Ureter (tissue), 1 donor: ENCODE measurements around the gene NPTX1. TPM values are rescaled to one million over a fixed set of nuclear protein-coding genes. Genes with fewer than 3 reads are reported as not detected.

Source experiments
- DNase-seq: peaks from one replicate; pipeline ENCODE4 v3.0.0-alpha.2; 2020; ENCODE audit warnings: low spot score
- total RNA-seq: library from RNA; stranded (reverse); gene quantifications from one replicate; pipeline ENCODE4 v1.2.4, GENCODE V29; 2023
- donor health status: DM: yes; HTN: yes; CAD: no.

NPTX1 gene
- total RNA-seq, 1 donor from 2014 or later, result 2.0 TPM

DNA sequence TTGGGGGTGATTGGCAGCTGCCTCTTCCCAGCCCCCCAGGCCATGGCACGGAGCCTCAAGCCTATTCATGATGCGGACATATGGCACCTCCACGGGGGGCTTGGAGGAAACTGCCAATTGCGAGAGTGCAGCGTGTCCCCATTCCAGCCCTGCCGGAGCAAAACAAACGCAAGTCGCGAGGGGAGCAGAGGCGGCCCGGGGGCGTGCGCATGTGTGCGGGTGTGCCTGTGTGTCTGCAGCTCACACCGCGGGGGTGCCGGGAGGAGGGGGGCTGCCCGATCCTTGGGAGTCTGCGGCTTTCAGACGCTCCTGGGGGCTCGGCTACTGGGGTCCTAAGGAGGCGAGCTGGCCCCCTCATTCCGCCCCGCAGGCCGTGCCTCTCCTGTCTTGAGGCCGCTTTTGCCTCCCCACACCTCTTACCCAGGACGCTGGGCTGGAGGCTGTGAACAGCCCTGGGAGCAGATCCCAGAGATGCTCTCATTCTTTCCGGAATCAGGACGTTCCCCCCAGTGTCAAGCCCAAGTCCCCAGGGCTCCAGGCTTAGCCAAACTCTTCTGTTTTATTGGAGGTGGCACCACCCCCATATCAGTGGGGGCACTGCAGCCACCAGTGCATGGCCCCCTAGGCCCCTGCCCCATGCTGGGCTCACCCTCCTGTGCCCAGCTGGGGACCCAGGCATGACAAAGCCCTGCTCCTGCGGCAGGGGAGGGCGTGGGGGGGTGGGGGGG is 32.3 kb downstream of the NPTX1 start:
- no peak for DNase-seq

DNA sequence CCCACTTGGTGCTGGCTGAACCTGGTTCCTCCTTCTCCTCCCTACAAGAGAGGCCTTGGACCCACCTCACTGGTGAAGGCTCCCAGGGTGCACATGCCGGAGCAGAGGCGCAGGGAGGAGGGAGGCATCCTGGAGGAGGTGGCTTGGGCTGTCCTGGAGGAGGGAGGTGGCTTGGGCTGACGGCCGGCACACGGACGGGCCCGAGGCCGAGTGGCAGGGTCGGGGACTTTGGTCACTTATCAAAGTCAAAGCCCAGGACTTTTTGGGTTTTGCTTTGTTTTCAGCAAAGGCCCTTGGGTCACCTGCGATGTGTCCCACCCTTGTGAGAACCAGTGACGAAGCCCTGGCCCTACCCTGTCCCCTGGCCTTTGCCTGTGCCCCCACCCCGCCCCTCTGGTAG is 32.9 kb downstream of the NPTX1 start:
- DNase-seq, result no peak

DNA sequence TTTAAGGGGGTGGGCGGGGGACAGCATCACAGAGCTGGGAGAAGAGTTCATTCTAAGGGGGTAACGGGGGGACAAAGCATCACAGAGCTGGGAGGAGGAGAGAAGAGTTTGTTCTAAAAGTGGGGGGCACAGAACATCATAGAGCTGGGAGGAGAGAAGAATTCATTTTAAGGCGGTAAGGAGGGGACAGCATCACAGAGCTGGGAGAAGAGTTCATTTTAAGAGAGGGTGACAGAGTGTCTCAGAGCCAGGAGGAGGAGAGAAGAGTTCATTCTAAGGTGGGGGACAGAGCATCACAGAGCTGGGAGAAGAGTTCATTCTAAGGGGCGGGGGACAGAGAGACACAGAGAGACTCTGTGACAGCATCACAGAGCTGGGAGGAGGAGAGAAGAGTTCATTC is 33.6 kb downstream of the NPTX1 start:
- DNase-seq, result no peak

DNA sequence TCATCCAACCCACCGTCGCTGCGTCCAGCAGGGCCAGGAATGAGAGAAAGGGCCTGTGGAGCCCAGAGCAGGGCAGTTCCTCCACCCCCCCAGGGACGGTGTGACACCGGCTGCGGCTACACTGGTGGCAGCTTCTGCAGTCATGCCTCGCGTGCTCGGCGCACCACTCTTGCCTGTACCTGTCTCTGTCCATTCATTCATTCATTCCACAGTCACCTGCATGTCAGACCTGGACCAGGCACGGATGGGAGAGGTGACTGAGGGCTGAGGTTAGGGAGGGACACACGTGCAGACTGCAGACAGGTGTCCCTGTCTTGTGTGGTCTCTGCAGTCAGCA is 34.1 kb downstream of the NPTX1 start:
- no peak for DNase-seq

DNA sequence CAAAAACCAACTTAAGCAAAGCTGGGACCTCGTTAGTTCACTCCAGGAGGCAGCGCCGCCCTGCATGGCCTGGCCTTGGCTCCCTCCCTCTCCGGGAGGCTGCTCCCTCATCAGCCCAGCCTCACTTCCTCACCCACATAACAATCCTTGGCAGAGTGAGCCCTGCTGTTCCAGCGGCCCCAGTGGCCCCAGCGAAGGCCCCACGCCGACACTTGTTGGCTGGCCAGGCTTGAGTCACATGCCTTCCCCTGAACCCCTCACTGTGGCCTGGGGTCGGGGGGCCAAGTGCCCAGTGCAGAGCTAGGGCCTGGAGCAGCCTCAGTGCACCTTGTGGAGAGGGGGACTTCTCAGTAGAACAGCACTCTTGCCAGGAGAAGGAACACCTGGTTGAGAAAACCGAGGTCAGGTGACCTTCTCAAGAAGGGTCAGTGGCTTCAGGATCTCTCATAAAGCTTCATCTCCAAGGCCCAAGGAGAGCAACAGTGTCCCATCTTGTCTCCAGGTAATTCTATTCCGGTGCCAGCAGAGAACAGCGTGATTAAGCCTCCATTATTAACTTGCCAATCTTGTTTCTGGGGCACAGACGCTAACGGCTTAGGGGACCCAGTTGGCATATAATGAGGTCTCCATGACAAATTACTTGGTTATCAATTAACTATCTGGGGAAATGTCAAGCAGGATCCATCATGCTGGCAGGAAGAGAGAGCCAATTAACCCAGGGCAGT is 34.6 kb downstream of the NPTX1 start:
- DNase-seq, result no peak

DNA sequence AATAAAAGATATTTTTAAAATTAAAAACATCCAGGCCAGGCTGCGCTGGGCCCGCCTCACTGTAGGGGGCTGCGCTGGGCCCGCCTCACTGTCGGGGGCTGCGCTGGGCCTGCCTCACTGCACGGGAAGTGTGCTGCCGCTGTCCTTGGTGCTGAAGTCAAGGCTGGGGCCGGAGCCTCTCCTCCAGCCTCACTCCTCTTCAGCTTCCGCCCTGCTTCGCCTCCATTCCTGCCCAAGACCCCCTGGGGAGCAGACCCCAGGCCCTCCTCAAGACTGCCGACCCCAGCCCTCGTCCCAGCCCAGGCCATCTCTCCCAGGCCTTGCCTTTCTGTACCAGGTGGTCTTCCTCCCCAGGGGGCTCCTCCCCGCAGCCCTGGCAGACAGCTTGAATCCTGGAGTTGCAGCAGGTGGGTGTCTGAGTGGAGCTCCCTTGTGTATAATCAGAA is 35.3 kb downstream of the NPTX1 start:
- no peak for DNase-seq

DNA sequence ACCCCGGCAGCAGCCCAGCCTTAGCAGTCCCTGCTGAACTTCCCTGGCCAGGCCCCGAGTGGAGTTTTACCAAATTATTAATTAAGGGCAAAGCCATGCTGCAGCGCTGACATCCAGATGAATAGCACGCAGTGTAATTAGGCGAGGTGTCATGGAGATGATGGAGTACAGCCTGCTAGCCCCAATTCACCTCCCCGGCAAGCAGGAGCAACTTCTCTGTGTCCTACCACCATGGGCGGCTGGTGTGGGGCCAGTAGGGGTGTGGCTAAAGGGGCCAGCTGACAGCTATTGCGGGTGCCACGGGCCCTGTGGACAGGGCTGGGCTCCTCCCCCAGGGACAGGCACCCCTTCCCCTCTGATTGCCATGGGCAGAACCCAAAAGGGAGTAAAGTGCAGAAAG is 36.9 kb downstream of the NPTX1 start:
- no peak for DNase-seq

DNA sequence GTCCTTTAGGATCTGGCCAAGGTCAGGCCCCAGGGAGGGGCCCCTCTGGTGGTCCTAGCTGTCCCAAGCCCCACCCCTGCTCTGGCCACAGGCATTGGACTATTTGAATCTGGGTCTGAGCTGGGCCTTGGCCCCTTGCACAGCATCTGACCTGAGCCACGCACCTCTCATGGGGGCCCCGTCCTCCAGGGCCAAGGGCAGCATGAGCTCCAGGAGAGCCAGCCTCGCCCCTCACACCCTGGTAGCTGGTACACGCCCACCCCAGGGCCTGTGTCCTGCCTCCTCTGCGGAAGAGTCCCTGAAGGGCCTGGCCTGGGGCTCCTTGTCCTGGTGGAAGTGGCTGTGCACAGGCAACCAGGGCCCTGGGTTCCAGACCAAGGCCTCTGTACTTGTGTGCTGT is 37.6 kb downstream of the NPTX1 start:
- no peak for DNase-seq

DNA sequence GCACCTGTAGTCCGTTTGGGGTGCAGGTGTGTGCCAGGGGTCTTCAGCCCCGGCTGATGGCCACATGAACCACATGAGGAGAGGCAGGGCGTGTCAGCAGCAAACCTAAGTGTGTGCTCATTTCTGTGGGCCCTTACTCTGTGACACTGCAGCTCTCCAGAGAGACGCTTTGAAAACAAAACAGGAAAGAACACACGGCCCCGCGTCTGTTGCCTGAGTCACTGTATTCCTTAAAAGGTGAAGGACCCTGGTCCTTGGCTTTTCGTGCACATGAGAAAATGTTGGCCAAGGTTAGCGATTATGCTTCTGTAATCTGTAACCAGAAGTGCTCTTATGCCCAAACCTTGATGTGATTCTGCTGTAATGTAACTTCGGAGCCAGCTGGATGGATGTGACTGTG is 38.9 kb downstream of the NPTX1 start:
- no peak for DNase-seq

DNA sequence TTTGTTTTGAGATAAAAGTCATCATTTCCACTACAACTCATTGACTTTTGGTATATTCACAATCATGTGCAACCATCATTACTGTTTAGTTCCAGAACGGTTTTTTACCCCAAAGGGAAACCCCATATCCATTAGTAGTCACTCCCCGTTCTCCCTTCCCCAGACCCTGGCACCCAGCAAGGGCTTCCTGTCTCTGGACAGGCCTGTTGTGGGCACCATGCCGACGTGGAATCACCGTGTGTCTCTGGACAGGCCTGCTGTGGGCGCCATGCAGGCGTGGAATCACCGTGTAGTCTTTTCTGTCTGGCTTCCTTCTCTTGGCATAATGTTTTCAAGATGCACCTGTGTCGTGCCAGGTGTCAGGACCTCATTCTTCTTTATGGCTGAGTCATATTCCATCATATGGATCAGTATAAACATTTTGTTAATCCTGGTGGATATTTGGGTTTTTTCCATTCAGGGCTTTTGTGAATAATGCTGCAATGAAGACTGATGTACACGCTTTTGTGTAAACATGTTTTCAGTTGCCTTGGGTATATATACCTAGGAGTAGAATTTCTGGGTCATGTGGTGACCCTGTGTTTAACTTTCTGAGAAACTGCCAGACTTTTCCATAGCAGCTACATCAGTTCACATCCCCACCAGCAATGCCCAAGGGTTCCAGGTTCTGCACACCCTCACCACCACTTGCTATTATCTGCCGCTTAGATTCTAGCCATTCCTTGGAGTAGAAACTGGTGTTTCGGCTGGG is 42.3 kb downstream of the NPTX1 start:
- DNase-seq, result no peak

DNA sequence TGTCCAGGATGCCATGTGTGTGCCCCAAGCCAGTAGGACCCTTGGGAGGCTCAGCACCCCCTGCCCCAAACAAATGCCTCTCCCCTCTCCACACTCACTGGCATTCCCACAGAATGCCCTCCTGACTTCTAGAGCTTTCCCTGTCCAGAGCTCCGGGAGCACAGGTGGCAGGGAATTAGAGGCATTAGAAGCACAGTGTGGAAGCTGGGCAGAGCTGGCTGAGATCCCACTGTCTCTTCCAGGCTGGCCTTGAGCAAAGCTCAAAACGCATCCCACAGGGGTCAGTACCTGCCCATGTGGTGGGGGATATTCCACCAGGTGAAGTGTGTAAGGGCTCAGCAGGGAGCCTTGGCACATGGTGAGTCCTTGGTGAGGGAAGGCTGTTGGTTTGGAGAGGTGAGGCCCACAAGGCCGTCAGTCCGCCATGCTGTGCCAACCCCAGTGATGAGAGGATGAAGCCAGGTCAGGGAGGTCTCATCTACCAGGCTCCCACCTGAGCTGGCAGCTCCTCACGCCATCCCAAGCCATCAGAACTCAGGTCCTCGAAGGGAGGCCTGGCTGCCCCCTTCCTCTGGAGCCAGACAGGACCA is 43.4 kb downstream of the NPTX1 start:
- no peak for DNase-seq

DNA sequence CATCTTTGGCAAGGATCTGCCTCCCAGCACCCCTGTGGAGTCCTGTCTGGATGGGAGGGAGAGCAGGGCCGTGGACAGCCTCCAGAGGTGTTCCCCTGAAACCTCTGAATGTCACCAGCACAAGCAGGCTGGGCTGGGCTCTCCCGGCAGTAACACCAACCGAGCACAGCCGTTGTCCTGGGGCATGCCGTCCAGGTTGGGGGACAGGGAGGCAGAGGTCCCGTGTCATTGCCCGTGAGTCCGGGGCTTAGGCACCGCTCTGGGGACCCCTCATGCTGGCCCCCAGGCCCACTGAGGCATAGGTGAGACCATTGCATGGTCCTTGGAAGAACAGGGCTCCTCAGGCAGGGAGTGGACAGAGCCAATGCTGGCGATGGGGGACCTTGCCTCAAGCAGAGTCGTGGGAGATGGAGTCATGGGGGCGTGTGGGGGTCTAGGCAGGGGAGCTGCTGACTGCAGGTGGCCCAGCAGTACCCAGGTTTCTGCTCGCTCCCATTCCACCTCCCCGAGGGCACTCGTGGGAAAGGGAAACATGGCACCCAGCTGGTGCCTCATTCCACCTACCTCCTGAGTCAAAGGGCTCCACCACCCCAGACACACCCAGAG is 44.0 kb downstream of the NPTX1 start:
- DNase-seq, result no peak

DNA sequence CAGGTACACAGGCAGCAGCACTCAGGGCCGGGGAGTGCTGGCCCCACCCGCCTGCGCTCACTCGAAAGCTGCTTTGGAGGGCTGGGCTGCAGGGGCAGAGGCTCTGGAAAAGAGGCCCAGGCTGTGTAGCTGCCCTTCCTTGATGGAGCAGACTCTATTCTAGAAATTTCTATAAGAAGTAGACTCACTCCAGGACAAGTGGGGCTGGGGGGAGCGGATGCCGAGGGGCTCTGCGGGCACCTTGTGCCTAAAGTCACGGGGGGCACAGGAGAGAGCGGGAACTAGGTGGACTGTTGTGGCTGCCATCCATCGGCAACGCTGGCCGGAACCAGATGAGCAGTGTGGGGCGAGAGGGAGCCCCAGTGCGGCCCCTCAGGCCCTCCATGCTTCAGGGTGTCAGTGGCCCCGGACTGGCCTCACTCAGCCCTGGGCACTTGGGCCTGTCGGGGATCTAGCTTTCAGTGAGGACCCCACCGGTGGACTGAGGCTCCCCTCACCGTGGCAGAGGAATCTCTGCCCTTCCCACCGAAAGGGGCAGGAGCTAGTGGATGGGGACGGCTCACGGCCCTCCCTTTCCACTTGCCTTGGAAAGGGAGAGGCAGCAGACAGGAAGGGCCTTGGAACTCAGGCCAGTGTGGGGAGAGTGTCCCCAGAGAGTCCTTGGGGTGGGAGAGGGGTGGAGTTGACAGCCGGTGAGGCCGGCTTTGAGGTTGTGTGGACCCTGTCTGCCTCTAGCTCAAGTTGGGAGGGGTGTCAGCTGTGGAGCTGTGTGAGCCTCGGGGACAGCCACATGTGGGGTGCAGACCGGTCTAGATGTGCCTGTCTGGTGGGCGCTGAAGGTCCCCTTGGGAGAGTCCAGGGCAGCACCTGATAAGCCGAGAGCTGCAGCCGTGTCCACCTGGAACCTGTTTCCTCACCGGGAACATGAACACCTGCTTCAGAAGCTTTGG is 44.9 kb downstream of the NPTX1 start:
- DNase-seq, result no peak

DNA sequence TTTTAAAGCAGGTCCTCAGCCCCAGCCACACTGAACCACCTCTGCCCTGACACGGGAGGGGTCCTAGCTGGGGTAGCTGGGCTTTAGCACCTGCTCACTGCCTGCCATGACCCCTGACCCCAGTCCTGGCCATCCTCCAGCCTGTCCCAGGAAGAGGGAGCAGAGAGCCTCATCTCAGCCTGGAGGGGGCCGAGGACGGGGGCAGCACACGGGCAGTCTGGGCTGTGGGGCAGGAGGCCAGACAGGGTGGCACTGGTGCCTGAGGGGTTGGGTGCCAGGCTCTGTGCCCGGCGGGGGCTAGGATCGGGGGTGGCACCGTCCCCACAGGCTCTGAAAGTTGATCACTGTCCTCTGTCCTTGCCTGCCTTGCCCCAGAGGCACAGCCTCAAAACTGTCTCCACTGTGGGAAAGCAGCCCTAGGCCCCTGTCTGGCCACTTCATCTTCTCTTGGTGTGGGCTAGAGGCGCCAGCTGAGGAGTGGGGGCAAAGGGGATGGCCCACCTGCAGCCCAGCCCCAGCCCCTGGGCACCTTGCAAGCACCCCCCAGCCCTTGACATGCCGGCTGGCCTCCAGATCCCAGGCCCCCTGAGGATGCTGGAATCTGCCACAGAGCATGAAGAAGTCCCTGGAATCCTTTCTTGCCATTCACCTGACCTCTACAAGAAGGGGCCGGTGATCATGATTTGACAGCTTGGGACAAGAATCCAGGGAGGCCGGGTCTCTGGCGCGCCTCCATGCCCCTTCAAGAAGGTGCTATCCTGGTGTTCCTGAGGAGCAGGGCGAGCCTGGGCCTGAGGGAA is 45.8 kb downstream of the NPTX1 start:
- no peak for DNase-seq

DNA sequence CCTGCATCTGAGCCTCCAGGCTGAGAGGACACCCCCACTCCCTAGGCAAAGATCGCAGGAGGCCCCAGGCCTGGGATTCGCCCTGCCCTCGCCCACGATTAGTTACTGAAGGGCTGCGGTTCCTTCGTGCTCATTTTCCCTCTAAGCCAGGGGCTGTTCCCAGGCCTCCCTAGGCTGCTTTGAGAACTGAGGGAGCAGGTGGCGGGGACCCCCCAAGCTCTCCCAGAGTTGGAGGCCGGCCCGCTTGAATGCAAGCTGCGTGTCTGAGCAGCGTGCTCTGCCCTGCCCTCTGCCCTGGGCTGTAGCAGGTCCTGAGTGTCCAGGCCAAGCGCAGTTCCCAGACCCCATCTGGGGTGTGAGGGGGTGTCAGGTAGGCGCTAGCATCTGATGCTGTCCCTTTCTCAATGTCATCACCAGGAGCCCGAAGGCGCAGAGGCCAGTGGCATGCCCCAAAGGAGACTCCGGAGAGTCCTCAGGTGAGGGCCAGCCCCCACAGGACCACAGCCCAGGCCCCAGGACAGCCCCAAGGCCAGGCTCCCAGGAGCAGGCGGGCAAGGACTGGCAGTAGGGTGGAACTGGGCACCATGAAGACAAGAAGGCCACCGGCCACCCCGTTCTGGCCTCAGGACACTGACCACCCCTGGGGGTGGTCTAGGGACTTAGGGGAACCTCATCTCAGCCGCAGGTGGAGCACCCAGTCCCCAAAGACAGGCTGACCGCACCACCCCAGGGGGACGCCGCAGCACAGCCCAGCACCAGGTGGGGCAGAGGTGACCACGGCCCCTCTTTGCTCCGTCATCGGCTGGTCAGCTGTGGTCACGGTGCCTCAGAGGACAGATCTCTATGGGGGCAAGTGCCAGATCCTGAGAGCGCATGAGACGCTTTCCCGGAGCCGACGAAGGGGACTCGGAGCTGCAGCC is 46.8 kb downstream of the NPTX1 start:
- no peak for DNase-seq

DNA sequence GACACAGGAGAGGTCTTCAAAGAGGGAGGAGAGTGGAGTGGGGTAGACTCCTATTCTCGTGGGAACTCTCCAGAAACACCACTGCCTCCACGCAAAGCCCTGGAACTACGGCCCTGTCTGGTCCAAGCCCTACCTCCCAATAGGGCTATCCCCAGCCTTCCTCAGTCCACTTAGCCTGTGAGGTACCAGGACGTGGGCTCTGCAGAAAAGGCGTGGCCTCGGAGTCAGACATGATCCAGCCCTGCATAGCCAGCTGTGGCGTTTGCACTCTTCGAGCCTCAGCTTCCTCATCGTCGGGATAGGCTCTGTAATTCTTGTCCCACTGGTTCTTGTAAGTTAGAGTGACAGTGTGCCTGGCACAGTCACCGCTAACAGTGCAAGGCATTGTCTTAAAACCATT is 47.6 kb downstream of the NPTX1 start:
- DNase-seq, result no peak

DNA sequence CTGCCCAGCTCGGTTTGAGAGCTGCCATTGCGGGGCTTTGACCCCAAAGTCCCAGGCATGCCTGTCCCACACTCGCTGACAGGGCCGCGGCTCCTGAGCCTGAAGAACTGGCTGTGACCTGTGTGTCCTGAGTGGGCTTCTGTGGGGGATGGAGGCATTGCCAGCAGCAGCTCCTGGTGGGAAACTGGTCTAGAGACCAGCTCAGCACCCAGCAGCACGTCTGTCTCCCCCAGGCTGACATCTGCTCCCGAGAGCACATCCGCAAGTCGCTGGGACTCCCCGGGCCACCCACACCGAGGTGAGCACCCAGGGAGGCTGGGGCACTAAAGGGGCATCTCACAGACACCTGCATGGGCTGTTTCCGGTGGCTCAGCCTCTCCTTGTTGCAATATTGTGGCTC is 48.0 kb downstream of the NPTX1 start:
- no peak for DNase-seq

DNA sequence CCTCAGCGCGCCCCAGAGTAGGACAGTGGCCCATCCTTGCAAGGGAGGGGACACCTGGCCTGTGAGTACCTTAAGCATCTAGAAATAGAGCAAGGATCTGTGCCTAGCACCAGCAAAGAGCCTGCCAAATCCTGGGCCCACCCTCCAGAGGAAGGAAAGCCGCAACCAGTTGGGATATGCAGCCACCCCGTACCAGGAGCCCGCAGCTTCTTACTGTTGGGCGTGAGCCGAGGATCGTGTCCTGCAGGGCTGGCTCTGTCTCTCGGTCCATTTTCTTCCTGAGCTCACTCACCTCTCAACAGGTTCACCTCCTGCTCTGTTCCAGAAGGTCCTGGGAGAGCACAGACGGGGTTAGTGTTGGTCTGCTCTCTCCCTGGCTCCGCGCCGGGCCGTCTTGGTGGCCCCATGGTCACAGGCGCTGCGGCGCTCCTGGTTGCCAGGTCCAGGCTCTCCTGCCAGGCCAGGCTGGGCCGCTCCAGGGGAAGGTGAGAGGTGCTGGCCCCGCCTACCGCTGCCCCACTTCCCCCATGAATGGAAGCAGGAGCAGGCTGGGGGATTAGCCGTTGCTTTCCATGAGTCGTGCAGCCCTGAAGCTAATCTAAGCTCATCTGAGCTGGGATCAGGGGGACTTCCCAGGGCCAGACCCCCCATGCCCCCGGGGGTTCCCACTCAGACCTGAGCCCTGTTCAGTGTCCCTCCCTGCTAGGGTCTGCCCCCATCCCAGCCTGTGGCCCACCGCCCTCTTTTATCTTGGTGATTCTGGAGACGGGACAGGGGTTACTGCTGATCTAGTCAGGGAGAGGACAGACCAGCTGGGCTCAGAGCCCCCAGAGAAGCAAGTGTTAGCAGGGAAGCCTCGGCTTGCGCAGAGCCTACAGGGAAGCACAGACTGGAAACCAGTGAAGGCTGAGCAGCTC is 48.8 kb downstream of the NPTX1 start:
- DNase-seq, result no peak
